Measurements from ENCODE around the gene CEP44.
"Not testable (repeated sequence)": the region's sequence is repeated elsewhere in the genome, so short reads cannot be mapped to it uniquely, and the experiment has no call there.

CEP44 gene

DNA sequence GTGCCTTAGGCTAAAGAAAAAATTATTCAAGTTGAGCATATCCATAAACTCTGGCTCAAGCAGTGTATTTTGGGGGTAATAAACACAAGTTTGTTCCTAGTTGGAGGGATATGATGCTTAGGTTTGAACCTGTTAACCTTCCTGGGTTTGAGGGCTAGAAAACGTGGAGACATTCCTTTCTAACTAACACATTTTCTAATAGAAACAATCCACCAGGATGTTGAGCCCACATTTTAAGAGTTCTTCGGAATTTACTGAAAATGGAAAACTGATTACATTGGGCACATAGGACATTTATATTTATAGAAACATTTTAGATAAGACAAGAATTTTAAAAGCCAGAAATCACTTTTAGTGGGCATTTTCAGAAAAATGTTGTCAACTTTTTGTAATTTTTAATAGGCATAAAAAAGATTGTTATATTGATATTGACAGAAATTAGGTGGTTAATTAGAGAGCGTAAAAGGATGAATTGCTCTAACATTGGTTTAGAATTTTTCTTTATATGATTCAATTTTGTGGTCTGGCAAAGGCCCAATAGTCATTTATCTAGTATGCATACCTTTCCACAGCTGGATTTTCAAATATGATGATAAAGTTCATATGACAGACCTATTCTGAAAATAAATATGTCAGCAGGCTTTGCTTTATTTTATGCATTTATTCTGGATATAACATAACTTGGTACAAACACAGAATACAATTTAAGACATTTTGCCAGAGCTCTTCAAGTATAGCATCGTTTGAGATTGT is 49.2 kb downstream of the CEP44 start:
- DNase-seq, result no peak

DNA sequence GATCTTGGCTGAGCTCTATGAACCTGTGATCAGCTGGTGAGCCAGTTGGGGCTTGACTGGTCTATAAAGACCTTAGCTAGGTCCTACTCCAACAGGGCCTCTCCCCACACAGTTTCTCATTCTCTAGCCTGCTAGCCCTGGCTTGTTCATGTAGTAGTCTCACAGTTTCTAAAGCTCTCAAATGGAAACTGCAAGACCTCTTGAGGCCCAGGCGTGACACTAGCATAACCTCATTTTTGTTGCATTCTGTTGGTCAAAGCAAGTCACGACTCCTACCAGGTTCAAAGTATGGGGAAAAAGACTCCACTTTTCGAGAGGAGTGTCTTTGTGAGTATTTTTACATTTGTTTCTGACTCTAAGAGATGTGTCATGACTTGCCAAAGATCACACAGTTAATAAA is 50.9 kb downstream of the CEP44 start:
- no peak for DNase-seq

DNA sequence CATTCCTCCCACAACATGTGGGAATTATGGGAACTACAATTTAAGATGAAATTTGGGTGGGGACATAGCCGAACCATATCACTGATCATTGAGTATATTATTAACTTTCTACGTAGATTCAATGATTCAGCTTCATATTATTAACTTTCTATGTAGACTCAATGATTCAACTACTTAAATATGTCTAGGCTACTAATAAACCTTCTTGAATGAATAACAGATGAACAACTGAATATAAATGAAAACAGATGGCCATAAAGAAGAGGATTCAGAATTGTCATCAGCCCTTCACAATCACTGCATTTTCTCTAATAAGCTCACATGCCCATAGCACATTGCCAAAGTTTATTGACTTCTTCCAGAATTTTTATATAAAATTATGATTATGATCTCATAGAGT is 57.0 kb downstream of the CEP44 start:
- DNase-seq, result no peak

DNA sequence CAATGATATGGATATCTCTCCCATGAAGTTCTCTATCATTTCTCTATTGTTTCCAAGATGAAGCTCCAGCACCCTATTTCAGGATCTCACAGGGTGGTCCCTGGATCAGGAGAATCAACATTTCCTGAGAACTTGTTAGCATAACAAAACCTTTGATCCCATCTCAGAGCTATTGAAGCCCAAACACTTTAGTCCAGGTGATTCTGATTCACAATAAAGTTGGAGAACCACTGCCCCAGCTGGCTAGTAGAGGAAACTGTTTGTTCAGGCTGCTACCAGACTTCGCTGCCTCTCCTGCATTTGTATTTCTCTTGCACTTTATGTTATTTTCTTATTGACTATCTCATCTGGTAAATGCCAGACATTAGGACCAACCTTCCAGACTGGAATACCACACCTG is 65.4 kb downstream of the CEP44 start:
- DNase-seq, result no peak

- DNase-seq, result no peak
These were observed 68.5 kb downstream of the CEP44 start for GRCh38 chr4:174352061-174352819.

DNA sequence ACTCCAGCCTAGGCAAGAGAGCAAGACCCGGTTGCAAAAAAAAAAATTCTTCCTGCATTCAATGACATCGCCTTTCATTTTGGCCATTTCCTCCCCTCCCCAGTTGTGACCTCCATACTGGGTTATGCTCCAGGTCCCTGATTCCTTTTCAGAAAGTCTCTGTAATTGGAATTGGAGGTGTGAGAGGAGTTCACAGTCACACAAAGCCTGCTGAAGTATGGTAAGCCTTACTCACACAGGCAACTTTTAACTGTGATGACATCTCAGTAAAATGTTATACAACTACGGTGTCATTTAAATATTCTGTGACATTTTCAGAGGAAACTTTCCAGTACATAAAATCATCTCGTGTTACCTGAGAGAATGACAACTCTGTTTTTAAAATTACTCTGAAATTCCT is 73.6 kb downstream of the CEP44 start:
- DNase-seq, result no peak

GRCh38 chr4:174358410-174358809 is 74.7 kb downstream of the CEP44 start:
- DNase-seq, result no peak

GRCh38 chr4:174358829-174359228 is 75.1 kb downstream of the CEP44 start:
- no peak for DNase-seq

- no peak for DNase-seq
These were observed 78.6 kb downstream of the CEP44 start for GRCh38 chr4:174362340-174362739.

DNA sequence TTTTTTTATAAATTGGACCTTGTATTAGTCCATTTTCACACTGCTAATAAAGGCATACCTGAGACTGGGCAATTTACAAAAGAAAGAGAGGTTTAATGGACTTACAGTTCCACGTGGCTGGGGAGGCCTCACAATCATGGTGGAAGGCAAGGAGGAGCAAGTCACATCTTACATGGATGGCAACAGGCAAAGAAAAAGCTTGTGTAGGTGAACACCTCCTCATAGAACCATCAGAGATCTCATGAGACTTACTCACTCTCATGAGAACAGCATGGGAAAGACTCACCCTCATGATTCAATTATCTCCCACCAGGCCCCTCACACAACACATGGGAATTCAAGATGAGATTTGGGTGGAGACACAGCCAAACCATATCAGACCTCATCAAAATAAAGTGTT is 80.1 kb downstream of the CEP44 start:
- not testable (repeated sequence) for DNase-seq

- DNase-seq, result no peak
These were observed 81.4 kb downstream of the CEP44 start for GRCh38 chr4:174365018-174365587.

GRCh38 chr4:174369985-174370384 is 86.3 kb downstream of the CEP44 start:
- no peak for DNase-seq

DNA sequence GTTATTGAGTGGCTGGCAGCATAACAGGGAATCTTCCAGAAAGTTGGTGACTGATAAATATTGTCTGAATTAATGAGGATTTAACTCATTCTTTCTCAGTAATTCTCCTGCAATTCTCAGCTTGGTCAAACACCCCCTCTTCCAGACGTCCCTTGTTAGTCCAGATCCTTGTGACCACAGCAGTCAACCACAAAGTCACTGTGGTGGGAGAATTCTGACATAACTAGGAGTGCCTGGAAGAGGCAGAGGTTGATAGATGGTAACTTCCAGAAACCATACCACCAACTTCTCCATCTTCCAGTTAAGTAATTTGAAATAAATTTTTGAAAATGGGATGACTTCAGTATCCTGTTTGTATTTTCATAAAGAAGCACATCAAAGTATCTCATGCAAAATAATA is 90.1 kb downstream of the CEP44 start:
- DNase-seq, result no peak

- no peak for DNase-seq
These were observed 91.7 kb downstream of the CEP44 start for GRCh38 chr4:174375422-174375821.

- no peak for DNase-seq
These were observed 93.9 kb downstream of the CEP44 start for GRCh38 chr4:174377613-174378012.

- DNase-seq, result no peak
These were observed 95.2 kb downstream of the CEP44 start for GRCh38 chr4:174378951-174379350.

GRCh38 chr4:174380206-174380605 is 96.5 kb downstream of the CEP44 start:
- not testable (repeated sequence) for DNase-seq

DNA sequence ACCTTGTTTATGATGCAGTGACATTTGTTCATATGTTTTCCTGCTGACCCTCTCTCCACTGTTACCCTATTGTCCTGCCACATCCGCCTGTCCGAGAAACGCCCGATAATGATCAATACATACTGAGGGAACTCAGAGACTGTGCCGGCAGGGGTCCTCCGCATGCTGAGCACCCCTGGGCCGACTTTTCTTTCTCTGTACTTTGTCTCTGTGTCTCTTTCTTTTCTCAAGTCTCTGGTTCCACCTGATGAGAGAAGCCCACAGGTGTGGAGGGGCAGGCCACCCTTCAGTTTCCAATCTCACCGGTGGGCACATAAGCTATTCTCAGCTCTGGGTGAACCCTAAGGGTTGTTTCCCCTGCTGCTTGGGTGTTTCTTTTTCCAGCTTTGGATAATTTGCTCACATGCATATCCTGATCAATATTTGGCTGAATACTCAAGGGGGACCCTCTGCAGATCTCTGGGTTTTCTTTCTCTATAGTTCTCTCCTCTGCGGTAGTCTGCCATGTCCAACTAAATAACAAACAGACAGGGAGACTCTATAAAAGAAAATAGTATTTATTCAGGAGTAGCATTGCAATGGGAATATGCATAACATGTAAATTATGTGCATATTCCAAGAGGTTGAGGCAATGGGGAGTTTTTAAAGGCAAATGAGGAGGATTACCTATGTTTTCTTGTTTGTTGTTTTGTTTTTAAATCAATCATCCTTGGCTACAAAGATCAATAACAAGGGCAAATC is 97.2 kb downstream of the CEP44 start:
- DNase-seq, result no peak

DNA sequence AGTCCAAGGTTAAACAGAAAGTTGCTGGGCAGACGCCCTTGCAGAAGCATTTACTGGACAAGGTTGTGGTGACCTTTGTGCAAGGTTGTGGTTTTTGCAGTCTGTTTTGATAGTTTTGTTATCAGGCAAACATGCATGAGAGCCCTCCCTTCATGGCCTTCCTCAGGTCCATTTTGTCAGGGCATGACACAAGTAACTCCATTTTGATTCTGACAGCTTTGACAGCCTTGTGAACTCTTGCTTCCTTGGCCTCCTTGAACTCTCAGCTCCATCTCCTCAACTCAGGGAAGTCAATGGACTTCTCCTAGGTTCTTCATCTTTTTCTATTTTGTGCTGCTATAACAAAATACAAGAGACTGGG is 97.7 kb downstream of the CEP44 start:
- no peak for DNase-seq

All from stimulated activated CD4-positive, alpha-beta T cell treated with anti-CD3 and anti-CD28 coated beads, Interleukin-4, amount 100 ng/mL, for 4 hours (primary cell).